Transverse colon (tissue), 4 donors: ENCODE measurements around the gene PGRMC2.

Experiments
- EP300 ChIP-seq: sonication (generic); formaldehyde crosslinking; IDR thresholded peaks from one replicate; pipeline ENCODE4 v1.6.1; 2017; ENCODE audit warnings: antibody characterized with exemption, low read depth
- POLR2AphosphoS5 ChIP-seq, 3 donors: sonication (generic); formaldehyde crosslinking; IDR thresholded peaks; one replicate each; pipeline ENCODE4 v1.6.1; 2016; ENCODE audit warnings: antibody characterized with exemption in 3 of 3
- TF ChIP-seq, protein P1 (sequence below), 5 experiments: fragments of 200-600 bp in 3 of 5; fragments of 450-650 bp in 2 of 5; sonication (generic) in 3 of 5; IDR thresholded peaks; 1 replicate in 2 of 5; 2 replicates in 3 of 5; pipeline ENCODE4 v1.5.1; 2016 to 2017; ENCODE audit warnings: antibody characterized with exemption in 5 of 5, inconsistent platforms in 3 of 5, mild to moderate bottlenecking in 2 of 5, moderate library complexity in 1 of 5

GRCh38 chr4:128255906-128256305, 31.7 kb downstream of the PGRMC2 start:
- TF ChIP-seq, protein P1, sequence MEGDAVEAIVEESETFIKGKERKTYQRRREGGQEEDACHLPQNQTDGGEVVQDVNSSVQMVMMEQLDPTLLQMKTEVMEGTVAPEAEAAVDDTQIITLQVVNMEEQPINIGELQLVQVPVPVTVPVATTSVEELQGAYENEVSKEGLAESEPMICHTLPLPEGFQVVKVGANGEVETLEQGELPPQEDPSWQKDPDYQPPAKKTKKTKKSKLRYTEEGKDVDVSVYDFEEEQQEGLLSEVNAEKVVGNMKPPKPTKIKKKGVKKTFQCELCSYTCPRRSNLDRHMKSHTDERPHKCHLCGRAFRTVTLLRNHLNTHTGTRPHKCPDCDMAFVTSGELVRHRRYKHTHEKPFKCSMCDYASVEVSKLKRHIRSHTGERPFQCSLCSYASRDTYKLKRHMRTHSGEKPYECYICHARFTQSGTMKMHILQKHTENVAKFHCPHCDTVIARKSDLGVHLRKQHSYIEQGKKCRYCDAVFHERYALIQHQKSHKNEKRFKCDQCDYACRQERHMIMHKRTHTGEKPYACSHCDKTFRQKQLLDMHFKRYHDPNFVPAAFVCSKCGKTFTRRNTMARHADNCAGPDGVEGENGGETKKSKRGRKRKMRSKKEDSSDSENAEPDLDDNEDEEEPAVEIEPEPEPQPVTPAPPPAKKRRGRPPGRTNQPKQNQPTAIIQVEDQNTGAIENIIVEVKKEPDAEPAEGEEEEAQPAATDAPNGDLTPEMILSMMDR (IDR thresholded peaks at IDR 0.05) = no peak
- TF ChIP-seq EP300 (no peak), POLR2AphosphoS5 (IDR thresholded peaks at IDR 0.05) (no peak)
